HG03565 (cell line): ENCODE data around the gene OLFM2.
"Not testable (repeated sequence)": the region's sequence is repeated elsewhere in the genome, so short reads cannot be mapped to it uniquely, and the experiment has no call there.

ENCODE experiments used
- ATAC-seq: cut with Tn5 transposase; IDR thresholded peaks from one replicate; pipeline ENCODE4 v1.9.1; 2021; ENCODE audit warnings: mild to moderate bottlenecking, moderate library complexity; ENCODE audit not compliant: unreplicated experiment

OLFM2 gene

DNA sequence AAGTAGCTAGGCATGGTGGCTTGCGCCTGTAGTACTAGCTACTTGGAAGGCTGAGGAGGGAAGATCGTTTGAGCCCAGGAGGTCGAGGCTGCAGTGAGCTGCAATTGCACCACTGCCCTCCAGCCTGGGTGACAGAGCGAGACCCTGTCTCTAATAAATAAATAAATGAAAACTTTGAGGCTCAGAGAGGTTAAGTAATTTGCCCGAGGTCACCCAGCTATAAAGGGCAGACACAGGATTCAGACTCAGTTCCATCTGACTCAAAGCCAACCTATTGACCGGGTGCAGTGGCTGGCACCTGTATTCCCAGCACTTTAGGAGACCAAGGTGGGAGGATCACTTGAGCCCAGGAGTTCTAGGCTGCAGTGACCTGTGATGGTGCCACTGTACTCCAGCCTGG is 7.4 kb upstream of the OLFM2 start:
- ATAC-seq = no peak

DNA sequence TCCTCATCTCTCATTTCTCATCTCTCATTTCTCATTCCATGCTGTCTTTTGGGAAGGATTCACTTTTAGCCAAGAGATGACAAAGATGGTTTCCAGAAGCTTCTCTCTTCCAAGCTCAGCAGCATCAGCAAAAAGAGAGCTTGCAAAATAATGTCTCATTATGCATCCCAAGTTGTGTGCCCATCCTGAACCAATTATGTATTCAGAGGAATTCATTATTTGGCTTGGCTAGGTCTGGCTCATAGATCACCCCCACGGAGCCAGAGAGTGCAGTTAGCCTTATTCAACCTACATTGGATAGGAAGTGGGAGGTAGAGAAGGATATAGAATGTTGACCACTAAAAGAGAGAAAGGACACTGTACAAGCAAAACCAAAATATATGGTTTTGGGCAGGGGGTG is 5.4 kb upstream of the OLFM2 start:
- ATAC-seq = no peak

DNA sequence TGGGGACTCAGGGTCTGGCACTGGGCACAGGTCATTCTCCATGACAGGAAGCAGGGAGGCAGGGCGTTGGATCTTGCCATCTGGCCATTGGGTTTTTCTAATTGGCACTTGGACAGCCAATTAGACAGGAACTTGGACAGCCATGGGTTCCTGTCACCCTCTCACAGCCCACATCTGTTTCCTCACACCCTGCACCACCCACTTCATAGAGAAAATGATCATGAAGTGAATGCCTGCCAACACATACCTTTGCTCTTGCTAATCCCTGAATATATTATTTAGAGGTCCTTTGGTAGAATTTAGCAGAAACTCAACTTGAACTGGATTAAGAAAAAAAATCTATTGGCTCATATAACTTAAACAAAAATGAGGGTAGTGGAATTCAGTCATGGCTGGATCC is 4.9 kb upstream of the OLFM2 start:
- ATAC-seq = no peak

DNA sequence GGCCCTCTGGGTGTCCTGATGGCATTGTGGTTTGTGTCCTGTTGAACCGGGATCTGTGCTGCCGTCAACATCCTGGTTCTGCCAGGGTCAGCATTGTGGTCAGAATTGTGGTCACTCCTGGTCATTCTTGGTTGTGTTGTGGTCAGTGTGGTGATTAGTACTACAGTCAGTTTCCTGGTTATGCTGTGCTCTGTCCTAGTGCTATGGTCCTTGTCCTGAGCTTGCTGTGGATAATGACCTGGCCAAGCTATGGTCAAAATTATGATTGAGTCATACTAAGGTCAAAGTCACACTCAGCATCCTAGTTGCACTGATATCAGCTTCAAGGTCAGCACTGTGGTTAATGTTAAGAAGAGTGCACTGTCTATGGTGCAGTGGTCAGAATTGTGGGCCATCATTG is 4.5 kb upstream of the OLFM2 start:
- ATAC-seq = no peak

DNA sequence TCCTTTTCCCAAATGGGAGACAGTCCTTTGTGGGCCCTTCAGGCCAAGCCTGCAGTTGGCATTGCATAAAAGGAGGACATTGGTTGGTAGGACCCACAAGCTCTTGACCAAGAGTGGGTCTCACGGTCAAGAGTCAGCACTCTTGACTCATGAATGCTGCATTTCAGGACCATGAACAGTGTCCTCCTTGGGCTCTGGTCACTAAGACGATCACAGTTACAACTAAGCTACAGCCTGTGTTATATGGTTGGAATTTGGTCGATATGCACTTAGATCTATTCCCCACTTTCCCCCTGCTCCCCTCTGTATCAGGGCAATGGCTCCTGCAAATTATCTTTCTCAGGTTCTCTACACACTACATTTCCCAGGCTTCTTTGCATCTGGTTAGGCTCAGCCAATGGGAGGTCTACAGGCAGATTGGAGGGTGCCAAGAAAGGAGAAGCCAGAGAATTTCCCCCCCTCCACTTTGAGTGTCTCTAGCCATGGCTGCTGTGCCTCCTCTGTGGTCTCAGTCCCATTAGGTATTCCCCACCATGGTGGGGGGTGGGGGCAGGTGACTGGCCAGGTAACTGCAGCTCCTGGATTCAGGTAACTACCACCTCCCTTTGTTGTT is 3.1 kb upstream of the OLFM2 start:
- no peak for ATAC-seq

DNA sequence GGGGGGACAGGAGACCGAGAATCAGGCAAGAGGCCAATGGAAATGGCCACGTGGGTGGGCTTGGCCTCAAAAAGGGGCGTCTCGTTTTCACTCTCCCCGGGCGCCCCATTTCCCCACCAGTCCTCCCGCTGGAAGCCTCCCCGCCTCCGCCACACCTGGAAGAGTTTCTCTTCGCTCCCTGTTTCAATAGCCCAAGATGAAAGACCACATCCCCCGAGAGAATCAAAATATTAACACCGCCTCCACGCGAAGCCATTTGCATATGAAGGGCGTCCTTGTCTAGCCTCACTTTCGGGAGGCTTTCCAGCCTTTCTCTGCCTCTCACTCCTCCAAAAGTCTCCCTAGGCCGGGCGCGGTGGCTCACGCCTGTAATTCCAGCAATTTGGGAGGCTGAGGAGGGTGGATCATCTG is 691 bp upstream of the OLFM2 start:
- ATAC-seq = no peak

DNA sequence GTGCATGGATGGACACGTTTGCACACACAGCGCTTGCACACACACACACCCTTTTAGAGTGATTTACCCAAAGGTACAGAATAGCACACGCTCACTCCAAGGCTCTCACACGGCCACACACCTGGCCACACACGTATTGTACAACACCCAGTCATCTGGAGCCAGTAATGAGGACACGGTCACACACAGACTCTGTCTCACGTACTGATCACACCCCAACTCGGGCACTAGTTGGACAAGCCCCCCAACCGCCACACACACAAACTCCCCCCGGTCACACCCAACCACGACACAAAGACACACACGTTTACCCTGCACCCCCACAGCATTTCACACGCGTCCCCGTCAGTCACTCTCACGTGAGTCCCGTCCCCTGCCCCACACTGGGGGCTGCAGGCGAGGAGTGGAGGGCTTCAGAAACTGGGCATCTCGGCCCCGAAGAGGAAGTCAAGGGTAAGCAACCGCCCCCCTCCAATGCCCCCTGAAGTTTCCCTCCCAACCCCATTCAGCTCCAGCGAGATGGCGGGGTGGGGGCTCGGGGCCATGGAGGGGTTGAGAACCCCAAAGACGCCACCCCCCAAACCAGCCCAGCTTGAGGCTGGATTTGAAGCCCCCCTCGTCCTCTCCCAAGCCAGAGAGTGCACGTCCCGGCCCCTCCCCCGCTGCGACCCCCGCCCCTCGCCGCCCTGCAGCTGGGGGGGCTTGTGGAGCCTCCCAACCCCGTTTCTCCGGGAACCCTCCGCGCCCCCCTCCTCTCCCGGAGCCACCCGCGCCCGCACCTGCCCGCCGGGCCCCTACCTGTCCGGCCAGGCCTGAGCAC is 599 bp downstream of the OLFM2 start:
- ATAC-seq = no peak

DNA sequence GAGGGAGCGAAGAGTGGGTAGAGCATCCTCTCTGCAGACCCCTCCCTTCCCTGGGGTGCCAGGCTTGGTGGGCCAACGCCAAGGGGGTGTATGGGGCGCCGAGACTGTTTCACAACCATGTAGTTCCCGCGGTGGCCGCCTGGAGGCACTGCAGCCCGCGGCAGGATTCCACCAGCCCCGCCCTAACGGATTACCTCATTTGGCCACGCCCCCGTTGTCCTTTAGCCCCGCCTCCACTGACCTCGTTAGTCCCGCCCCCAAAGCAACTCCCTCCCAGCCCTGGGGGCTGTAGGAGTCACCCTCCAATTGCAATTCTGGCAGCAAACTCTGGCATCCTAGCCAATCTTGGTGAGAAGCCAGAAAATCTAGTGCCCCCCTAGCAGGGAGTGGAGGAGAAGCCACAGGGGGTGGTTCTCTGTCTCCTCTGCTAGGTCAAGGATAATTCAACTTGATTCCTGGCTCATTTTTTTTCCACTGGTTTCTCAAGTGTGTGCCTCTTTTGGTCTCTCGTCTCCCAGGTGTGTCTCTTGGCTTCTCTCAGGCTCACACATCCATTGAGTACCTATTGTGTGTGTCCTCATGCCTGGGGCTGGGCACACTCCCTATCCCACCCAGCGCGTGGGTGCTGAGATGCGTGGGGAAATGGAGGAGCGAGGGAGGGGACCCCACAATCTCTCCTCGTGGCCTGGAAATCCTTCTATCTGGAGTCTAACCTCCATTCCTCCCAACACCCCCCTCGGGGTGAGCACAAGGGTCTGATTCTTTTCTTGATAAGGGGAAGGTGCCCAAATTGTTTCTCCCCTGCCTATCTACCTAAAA is 2.0 kb downstream of the OLFM2 start:
- no peak for ATAC-seq

DNA sequence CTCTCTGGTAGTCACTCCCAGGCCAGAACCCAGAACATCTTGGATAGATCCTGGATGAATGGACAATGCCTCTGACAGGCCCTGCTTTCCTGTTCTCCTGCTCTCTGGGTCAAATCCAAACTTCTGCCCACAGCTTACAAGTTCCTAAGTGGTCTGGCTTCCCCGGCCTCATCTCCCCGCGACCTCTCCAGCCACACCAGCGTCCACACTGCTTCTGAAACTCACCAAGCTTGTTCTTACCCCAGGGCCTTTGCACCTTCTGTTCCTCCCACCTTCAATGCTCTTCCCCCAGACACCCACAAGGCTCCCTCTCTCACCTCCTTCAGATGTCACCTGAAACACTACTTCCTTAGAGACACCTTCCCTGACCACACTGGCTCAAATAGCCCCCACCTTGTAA is 3.5 kb downstream of the OLFM2 start:
- no peak for ATAC-seq

DNA sequence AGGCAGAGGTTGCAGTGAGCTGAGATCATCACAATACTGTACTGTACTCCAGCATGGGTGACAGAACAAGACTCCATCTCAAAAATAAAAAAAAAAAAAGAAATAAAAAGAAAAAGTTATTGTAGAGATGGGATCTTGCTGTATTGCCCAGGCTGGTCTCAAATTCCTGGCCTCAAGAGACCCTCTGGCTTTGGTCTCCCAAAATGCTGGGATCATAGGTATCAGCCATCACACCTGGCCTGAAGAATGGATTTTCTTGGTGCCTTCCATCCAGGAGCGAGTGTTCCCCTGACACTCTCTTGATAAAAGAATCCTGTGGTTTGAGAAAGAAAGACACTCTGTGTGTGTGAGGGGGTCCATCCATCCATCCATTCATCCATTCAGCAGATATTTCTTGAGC is 4.7 kb downstream of the OLFM2 start:
- no peak for ATAC-seq

DNA sequence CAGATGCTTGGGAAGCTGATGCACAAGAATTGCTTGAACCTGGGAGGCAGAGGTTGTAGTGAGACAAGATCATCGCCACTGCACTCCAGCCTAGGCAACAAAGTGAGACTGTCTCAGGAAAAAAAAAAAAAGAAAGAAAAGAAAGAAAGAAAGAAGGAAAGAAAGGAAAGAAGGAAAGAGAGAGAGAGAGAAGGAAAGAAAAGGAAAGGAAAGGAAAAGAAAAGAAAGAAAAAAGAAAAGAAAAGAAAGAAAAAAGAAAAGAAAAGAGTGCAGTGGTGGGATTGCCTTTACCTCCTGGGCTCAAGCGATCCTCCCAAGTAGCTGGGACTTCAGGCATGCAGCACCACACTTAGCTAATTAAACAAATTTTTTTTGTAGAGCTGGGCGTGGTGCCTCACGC is 12.9 kb downstream of the OLFM2 start:
- no peak for ATAC-seq

DNA sequence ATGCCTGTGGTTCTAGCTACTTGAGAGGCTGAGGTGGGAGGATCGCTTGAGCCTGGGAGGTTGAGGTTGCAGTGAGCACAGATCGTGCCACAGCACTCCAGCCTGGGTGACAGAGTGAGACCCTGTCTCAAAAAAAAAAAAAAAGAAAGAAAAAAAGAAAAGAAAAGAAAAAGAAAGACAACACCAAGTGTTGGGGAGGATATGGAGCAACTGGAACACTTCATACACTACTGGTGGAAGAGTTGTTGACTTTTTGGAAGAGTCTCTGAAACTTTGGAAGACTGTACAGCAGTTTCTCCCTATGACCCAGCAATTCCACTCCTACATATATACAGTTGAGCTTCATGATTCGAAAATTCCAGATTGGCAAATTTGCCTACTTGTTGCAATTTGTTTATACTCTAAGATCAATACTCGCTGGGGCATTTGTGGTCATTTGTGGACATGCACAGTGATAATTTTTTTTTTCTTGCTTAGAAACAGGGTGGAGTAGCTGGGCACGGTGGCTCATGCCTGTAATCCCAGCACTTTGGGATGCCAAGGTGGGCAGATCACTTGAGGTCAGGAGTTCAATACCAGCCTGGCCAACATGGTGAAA is 13.4 kb downstream of the OLFM2 start:
- not testable (repeated sequence) for ATAC-seq

DNA sequence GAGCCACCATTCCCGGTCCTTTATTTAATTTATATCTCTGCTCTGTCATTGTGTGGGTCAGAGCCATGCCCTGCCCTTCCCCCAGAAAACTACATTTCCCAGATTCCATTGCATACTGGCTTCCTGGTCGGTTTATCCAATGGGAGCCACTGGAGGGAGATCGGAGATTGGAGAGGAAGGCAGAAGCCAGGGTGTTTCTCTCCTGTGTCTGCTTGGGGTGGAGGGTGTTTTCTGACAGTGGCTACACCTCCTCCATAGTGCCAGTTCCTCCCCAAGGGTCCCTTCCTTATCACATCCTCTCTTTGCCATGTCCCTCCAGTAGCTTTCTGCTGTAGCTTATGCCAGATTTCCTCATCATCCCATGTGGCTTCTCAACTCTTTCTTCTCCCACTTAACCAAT is 19.0 kb downstream of the OLFM2 start:
- ATAC-seq = no peak

DNA sequence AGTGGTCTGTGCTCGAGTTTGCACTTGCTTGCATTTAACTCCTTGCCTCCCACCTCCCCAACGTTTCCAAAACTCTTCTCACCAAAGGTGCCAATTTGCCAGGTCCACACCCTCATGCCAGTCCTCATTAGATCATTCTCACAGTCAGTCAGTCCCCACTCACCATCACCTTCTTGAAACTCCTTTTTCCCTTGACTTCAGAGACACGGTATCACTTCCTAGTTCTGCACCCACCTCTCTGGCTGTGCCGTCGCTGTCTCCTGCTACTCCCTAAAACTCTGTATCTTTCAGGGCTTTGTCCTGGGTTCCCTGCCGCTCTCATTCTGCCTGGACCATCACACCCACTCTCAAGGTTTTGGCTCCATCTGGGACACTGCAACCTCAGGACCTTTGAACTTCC is 19.6 kb downstream of the OLFM2 start:
- no peak for ATAC-seq

DNA sequence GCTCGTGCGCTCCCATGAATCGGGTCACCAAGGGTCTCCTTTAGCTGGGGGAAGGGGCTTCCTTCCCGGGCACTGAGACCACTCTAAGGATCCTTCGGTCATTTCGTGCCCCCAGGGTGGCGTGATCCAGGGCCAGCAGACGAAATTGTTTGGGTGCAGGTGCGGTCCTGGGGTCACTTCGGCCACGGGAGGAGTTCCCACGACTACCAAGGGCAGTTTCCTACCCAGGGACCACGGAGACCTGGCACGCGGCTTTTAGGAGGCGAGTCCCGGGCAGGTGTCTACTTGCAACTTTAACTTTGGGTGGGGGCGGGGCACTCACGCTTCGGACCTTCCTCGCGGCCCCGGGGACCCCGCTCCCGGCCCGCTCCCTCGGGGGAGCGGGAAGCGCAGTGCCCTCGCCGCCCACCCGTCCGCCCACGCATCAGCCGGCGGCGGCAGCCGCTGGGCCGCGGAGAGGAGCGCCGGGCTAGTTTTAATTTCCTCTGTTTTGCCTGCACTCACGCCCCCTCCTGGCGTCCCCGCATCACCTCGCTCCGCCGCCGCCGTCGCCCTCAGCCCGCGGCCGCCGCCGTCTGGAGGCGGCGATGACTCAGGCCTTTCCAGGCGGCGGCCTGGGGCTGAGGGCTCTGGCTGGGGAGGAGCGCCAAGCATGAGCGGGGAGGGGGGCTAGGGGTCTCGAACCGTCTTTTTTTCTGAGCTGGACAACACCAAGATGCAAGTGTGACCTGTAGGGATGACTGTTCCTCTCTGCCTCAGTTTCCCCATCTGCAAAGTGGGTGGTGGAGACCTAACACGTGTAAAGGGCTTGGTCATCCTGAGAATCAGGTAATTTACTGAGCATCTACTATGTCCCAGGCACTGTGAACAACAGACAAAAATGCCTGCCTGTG is 21.8 kb downstream of the OLFM2 start:
- no peak for ATAC-seq

DNA sequence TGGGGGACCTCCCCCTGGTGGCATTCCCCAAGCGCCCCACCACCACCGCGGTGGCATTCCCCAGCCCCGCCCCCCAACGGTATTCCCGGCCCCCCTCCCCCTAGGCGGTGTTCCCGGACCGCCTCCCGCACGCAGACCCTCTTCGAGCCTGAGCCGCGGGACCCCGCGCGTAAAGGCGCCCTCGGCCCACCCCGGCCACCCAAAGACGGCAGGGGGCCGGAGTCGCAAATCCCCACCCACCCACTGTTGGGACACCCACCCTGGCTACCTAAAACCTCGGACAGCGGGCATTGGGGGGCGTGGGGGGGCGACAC is 22.4 kb downstream of the OLFM2 start:
- no peak for ATAC-seq

DNA sequence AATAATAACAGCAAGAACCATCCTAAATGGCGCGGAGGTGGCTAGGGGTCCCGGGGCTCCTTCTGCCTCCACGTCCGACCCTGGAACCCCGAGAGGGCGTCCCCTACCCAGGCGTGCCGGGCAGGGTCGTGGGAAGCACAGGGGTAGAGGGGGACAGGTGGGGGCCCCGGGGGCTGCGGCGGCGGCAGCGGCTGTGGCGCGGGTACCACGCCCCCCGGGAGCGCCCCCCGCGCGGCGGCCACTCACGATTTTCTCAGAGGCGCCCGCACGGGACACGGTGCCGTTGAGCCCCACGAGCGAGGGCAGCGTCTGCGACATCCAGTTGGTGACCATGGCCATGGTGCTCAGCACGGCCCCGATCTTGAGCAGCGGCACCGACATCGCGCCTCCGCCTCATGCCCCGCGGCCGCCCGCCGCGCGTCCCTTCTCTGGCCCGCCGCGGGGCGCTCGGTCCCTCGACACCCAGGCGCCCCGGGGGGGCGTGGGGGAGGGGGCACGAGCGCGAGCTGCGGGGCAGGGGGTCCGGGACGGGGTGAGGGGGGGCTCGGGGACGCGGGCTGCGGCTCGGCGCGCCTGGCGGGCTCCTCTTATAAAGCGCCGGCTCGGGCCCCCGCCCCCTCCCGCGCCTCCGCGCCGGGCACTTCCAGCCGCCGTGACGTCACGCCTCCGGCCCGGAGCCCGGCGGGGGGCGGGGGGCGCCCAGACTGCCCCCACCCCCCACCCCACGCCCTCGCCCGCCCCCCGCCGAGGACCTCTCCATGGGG is 22.9 kb downstream of the OLFM2 start:
- ATAC-seq = no peak

DNA sequence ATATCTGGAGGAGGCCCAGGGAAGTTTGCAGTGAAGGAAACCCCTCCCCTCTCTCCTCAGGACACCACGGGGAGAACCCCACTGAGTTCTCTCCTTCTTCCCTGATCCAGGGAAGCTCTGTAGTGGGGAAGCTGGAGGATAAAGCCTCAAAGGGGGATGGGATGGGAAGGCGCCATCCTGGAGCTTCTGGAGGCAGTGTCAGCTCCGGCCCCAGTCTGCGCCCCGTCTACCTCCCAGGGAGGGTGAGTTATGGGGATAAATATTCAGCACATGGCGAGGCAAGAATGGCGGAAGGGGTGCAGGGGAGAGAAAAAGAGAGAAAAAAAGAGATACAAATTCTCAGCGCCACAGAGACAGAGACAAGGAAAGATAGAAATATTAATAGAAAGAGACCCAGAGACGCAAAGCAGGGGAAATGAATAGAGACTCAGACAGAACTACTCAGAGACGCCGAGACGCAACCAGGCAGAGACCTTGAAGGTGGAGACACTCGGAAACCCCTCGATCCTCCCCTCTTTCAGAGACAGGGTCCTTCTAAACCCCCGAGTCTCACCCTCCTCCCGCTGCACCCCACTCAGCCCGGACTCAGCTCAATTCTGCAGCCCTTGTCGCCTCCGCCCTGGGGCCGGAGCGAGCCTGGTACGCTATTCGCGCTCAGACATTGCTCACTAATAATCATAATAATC is 23.6 kb downstream of the OLFM2 start:
- no peak for ATAC-seq

DNA sequence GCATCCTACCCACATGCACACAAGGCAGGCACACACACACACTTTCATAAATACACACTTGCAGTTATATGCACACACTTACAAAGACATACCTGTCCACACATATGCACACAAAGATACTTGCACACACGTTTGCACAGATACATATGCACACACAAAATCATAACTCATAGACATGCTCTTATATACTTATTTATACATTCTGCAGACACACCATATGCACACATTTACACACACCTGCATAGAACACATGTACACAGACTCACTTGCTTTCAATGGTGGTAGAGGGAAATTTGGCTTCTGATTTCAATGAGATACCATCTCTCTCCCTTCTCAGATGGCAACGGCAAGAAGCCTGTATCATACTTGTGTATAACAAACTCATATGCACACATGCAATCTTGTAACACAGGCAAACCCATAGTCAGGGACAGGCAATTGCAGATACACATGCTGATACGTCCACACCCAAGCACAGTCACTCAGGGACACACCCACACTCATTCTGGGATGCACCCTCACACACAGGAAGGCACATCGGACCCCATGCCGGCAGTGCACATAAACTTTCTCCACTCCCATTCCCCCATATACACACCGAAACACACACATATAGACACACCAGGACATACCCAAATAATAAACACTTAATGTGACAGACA is 24.7 kb downstream of the OLFM2 start:
- ATAC-seq = no peak
